PFSK-1 (cell line): ENCODE results near the gene BABAM2.

Source experiments
- POLR2AphosphoS5 ChIP-seq: IDR thresholded peaks from 2 replicates; pipeline ENCODE4 v1.6.1; 2012; ENCODE audit warnings: low read depth, mild to moderate bottlenecking, control low read depth, low read length, moderate library complexity
- SIN3A ChIP-seq: IDR thresholded peaks from 2 replicates; pipeline ENCODE4 v1.6.1; 2012; ENCODE audit warnings: mild to moderate bottlenecking, low read length, moderate library complexity, borderline replicate concordance; ENCODE audit not compliant: insufficient read depth
- TAF1 ChIP-seq: IDR thresholded peaks from 2 replicates; pipeline ENCODE4 v1.6.1; 2012; ENCODE audit warnings: low read length, control low read depth, borderline replicate concordance; ENCODE audit not compliant: insufficient read depth
- TF ChIP-seq, protein P1 (sequence below), 2 experiments: IDR thresholded peaks; 2 replicates each; pipeline versions ENCODE4 v1.6.1 to v1.8.0; 2011 to 2012; ENCODE audit warnings: low read depth in 2 of 2, low read length in 2 of 2, control low read depth in 1 of 2, inconsistent platforms in 1 of 2, mild to moderate bottlenecking in 1 of 2, moderate library complexity in 1 of 2; ENCODE audit not compliant: insufficient read depth in 1 of 2

DNA sequence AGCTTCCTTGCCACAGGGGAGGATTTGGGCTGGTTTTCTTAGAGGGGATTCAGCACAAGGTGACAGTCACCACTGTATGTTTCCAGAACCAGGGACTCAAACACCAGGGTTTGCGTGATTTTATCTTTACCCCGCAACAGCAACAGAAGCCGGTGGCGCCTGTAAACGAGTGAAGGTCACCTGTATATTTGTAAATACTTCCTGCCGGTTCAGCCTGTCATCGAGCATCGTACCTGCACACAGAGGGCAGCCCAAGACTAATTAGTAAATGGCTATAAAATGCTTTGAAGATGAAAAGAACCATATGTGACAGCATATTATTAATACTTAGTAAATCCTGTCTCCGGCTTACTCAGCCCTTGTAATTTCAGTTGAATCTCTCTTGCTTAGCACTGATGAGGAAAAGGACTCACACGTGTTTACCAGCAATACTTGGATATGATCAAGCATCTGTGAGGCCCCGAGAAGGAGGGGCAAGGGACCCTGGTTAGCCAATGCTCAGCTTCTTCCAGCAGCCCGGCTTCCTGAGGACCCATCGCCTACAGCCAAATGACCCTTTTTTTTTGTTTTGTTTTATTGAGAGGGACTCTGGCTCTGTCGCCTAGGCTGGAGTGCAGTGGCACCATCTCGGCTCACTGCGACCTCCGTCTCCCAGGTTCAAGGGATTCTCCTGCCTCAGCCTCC, 450.8 kb downstream of the BABAM2 start:
- TF ChIP-seq POLR2AphosphoS5 (no peak), TAF1 (no peak), SIN3A (no peak)
- TF ChIP-seq, protein P1, sequence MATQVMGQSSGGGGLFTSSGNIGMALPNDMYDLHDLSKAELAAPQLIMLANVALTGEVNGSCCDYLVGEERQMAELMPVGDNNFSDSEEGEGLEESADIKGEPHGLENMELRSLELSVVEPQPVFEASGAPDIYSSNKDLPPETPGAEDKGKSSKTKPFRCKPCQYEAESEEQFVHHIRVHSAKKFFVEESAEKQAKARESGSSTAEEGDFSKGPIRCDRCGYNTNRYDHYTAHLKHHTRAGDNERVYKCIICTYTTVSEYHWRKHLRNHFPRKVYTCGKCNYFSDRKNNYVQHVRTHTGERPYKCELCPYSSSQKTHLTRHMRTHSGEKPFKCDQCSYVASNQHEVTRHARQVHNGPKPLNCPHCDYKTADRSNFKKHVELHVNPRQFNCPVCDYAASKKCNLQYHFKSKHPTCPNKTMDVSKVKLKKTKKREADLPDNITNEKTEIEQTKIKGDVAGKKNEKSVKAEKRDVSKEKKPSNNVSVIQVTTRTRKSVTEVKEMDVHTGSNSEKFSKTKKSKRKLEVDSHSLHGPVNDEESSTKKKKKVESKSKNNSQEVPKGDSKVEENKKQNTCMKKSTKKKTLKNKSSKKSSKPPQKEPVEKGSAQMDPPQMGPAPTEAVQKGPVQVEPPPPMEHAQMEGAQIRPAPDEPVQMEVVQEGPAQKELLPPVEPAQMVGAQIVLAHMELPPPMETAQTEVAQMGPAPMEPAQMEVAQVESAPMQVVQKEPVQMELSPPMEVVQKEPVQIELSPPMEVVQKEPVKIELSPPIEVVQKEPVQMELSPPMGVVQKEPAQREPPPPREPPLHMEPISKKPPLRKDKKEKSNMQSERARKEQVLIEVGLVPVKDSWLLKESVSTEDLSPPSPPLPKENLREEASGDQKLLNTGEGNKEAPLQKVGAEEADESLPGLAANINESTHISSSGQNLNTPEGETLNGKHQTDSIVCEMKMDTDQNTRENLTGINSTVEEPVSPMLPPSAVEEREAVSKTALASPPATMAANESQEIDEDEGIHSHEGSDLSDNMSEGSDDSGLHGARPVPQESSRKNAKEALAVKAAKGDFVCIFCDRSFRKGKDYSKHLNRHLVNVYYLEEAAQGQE (IDR thresholded peaks at IDR 0.05; ENCODE audit: insufficient read depth in 1 of 2, low read depth in 2 of 2, low read length in 2 of 2), result no peak
